NT2/D1 (cell line): ENCODE results near the gene RYK.

Experiments
- SUZ12 ChIP-seq: IDR thresholded peaks from 2 replicates; pipeline ENCODE4 v1.6.1; 2011; ENCODE audit not compliant: insufficient read length, insufficient read depth; ENCODE audit errors: extremely low read depth
- YY1 ChIP-seq: IDR thresholded peaks from 2 replicates; pipeline ENCODE4 v1.6.1; 2011; ENCODE audit not compliant: insufficient read length, insufficient read depth
- ZNF274 ChIP-seq: IDR thresholded peaks from 2 replicates; pipeline ENCODE4 v1.6.1; 2011; ENCODE audit warnings: mild to moderate bottlenecking, low read depth, low read length

DNA sequence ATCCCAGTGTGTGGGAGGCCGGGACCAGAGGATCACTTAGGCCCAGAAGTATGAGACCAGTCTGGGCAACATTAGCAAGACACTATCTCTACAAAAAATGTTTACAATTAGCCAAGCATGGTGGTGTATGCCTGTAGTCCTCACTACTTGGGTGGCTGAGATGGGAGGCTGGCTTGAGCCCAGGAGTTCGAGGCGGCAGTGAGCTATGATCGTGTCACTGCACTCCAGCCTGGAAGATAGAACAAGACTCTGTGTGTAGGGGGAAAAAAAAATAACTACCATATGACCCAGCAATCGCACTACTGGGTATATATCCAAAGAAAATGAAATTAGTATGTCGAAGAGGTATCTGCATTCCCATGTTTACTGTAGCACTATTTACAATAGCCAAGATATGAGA is 22.6 kb downstream of the RYK start:
- TF ChIP-seq YY1 (no peak), ZNF274 (no peak), SUZ12 (no peak)
